NCI-H2081 (cell line): ENCODE results near the gene ATG10.

ENCODE experiments used
- DNase-seq, 2 experiments: peaks; one replicate each; lab custom pipeline; 2025; lab: John Stamatoyannopoulos, UW

Gene ATG10

GRCh38 chr5:82164977-82165713 is 193.3 kb downstream of the ATG10 start:
- DNase-seq, result no peak

- peak; percentile 55 to 90 for DNase-seq
These were observed 194.1 kb downstream of the ATG10 start for GRCh38 chr5:82165740-82166530.

GRCh38 chr5:82167372-82167935 is 195.6 kb downstream of the ATG10 start:
- DNase-seq, result no peak

- DNase-seq, result no peak
These were observed 196.5 kb downstream of the ATG10 start for GRCh38 chr5:82168294-82168693.

- DNase-seq, result no peak
These were observed 198.1 kb downstream of the ATG10 start for GRCh38 chr5:82169892-82170291.

GRCh38 chr5:82174128-82174918 is 202.5 kb downstream of the ATG10 start:
- DNase-seq, result peak; percentile 5 to 27

- DNase-seq, result no peak
These were observed 203.0 kb downstream of the ATG10 start for GRCh38 chr5:82174919-82175219.

- DNase-seq, result no peak
These were observed 204.4 kb downstream of the ATG10 start for GRCh38 chr5:82176115-82176814.

- no peak for DNase-seq
These were observed 206.6 kb downstream of the ATG10 start for GRCh38 chr5:82178378-82178777.

GRCh38 chr5:82182662-82183061 is 210.8 kb downstream of the ATG10 start:
- DNase-seq, result no peak

GRCh38 chr5:82183828-82184227 is 212.0 kb downstream of the ATG10 start:
- DNase-seq, result no peak

- DNase-seq, result peak in 1 of 2 experiments; percentile 11
These were observed 214.0 kb downstream of the ATG10 start for GRCh38 chr5:82185851-82186250.

GRCh38 chr5:82197550-82197949 is 225.7 kb downstream of the ATG10 start:
- no peak for DNase-seq

GRCh38 chr5:82204567-82204966 is 232.7 kb downstream of the ATG10 start:
- DNase-seq, result no peak

GRCh38 chr5:82205005-82205404 is 233.2 kb downstream of the ATG10 start:
- DNase-seq, result no peak

GRCh38 chr5:82208371-82208770 is 236.5 kb downstream of the ATG10 start:
- no peak for DNase-seq

GRCh38 chr5:82211855-82212572 is 240.2 kb downstream of the ATG10 start:
- DNase-seq, result no peak

- DNase-seq, result no peak
These were observed 246.1 kb downstream of the ATG10 start for GRCh38 chr5:82217917-82218316.

- peak in 1 of 2 experiments; percentile 0 for DNase-seq
These were observed 246.7 kb downstream of the ATG10 start for GRCh38 chr5:82218374-82219156.

GRCh38 chr5:82221020-82221419 is 249.2 kb downstream of the ATG10 start:
- DNase-seq, result no peak
